Small intestine (tissue), 7 donors: ENCODE data around the gene ABI1. TPM values are rescaled to one million over a fixed set of nuclear protein-coding genes. Genes with fewer than 3 reads are reported as not detected.

ENCODE experiments used
- DNase-seq, 2 donors: peaks; one replicate each; pipeline versions ENCODE4 v3.0.0 to v3.0.0-alpha.2; 2013
- FAIRE-seq: peaks from 2 replicates; lab custom pipeline; 2012; peaks lifted over from hg19 to GRCh38; lab: Jason Lieb, UNC
- H3K27ac ChIP-seq, 3 donors: one replicate each; pipeline ENCODE4 v1.5.1; 2013; ENCODE audit warnings: low read length in 2 of 3, mild to moderate bottlenecking in 2 of 3, control low read depth in 1 of 3, inconsistent platforms in 1 of 3, low read depth in 1 of 3, moderate library complexity in 1 of 3
- H3K27me3 ChIP-seq, 3 donors: one replicate each; pipeline ENCODE4 v1.6.1; 2013; ENCODE audit warnings: low read length in 3 of 3, inconsistent platforms in 1 of 3; ENCODE audit not compliant: control insufficient read depth in 3 of 3, insufficient read depth in 3 of 3
- H3K36me3 ChIP-seq, 3 donors: one replicate each; pipeline ENCODE4 v1.6.1; 2013; ENCODE audit warnings: low read length in 3 of 3, inconsistent platforms in 1 of 3, low read depth in 1 of 3, mild to moderate bottlenecking in 1 of 3, moderate library complexity in 1 of 3; ENCODE audit not compliant: control insufficient read depth in 3 of 3, insufficient read depth in 2 of 3
- H3K4me1 ChIP-seq, 3 donors: one replicate each; pipeline ENCODE4 v1.6.1; 2013; ENCODE audit warnings: low read length in 2 of 3, inconsistent platforms in 1 of 3, low read depth in 1 of 3, mild to moderate bottlenecking in 1 of 3, moderate library complexity in 1 of 3; ENCODE audit not compliant: control insufficient read depth in 3 of 3, insufficient read depth in 2 of 3
- H3K4me3 ChIP-seq, 3 donors: one replicate each; pipeline ENCODE4 v1.5.1; 2013; ENCODE audit warnings: low read length in 3 of 3, control low read depth in 1 of 3, inconsistent platforms in 1 of 3, low read depth in 1 of 3, mild to moderate bottlenecking in 1 of 3, moderate library complexity in 1 of 3
- H3K9me3 ChIP-seq, 2 donors: one replicate each; pipeline ENCODE4 v1.6.1; 2013; ENCODE audit warnings: low read depth in 1 of 2, low read length in 1 of 2; ENCODE audit not compliant: control insufficient read depth in 2 of 2, insufficient read depth in 1 of 2
- WGBS, 3 donors: extraction: QIAGEN DNeasy Blood & Tissue Kit; methylation state at CpG; one replicate each; pipeline ENCODE4 v1.1.7; 2013; 5-methylcytosine and 5-hydroxymethylcytosine counted together
- polyA plus RNA-seq, 4 donors: library from polyadenylated mRNA; stranded (reverse) in 3 of 4; unstranded in 1 of 4; fragments of 200-250 nt in 3 of 4; fragments of 120-200 nt in 1 of 4; gene quantifications; one replicate each; pipeline versions ENCODE4 v1.2.1 to v1.2.3, GENCODE V29; 2013
- donor health status: healthy with polysubstance abuse.
- donor health status: control.
- donor health status: control.
- donor health status: Bipolar disorder and iron deficiency.
- donor health status: healthy.

Gene ABI1
- polyA plus RNA-seq, 4 donors = 25.5 to 53.0 (median 38.4) TPM

- WGBS, 3 donors = 14 to 19% (median 17%) methylated on average over 10 of the region's 10 CpGs
- Histone ChIP-seq H3K36me3 (no peaks in the 10 kb centered on the region), H3K9me3 (no peaks in the 10 kb centered on the region), H3K4me3 (no peak overlapping the region), H3K27ac (no peak overlapping the region), H3K4me1 (no peaks in the 10 kb centered on the region), H3K27me3 (no peaks in the 10 kb centered on the region)
- DNase-seq = peak; percentile 63 to 70
- FAIRE-seq = peak; percentile 89
Measured at GRCh38 chr10:26881600-26882331, 21.0 kb upstream of the ABI1 start.

- no peaks in the 10 kb centered on the region for H3K27me3 ChIP-seq
- DNase-seq (peak in 1 of 2 donors; percentile 74), FAIRE-seq (no peak)
- H3K4me1 ChIP-seq = no peaks in the 10 kb centered on the region
- H3K4me3 ChIP-seq = no peak overlapping the region
- no peaks in the 10 kb centered on the region for H3K9me3 ChIP-seq
- no peak overlapping the region for H3K27ac ChIP-seq
- no peaks in the 10 kb centered on the region for H3K36me3 ChIP-seq
- WGBS, 3 donors = 15 to 43% (median 23%) methylated on average over 5 of the region's 5 CpGs
Measured at GRCh38 chr10:26879744-26880143, 19.0 kb upstream of the ABI1 start.

- WGBS, 3 donors = 79 to 96% (median 83%) methylated on average over 1 of the region's 1 CpG
- H3K4me1 ChIP-seq = no peaks in the 10 kb centered on the region
- no peaks in the 10 kb centered on the region for H3K36me3 ChIP-seq
- H3K9me3 ChIP-seq = no peaks in the 10 kb centered on the region
- FAIRE-seq (no peak), DNase-seq (no peak)
- H3K4me3 ChIP-seq = no peak overlapping the region
- H3K27ac ChIP-seq = no peak overlapping the region
- H3K27me3 ChIP-seq = no peaks in the 10 kb centered on the region
Measured at GRCh38 chr10:26870766-26871165, 10.0 kb upstream of the ABI1 start.

- Histone ChIP-seq H3K27me3 (no peaks in the 10 kb centered on the region), H3K27ac (no peak overlapping the region), H3K4me1 (no peaks in the 10 kb centered on the region), H3K36me3 (no peaks in the 10 kb centered on the region), H3K4me3 (no peak overlapping the region), H3K9me3 (no peaks in the 10 kb centered on the region)
- 41 to 56% (median 46%) methylated on average over 8 of the region's 8 CpGs for WGBS, 3 donors
- DNase-seq = no peak
- FAIRE-seq = no peak
Measured at GRCh38 chr10:26869528-26869927, 8.8 kb upstream of the ABI1 start.

GRCh38 chr10:26863351-26864076 lies 2.8 kb upstream of the ABI1 start:
- Histone ChIP-seq H3K9me3 (no peaks in the 10 kb centered on the region), H3K27me3 (no peaks in the 10 kb centered on the region), H3K4me1 (peaks cover 0 to 3% (median 0%) of the 10 kb centered on the region in 3 donors), H3K27ac (no peak overlapping the region), H3K4me3 (no peak overlapping the region), H3K36me3 (no peaks in the 10 kb centered on the region)
- DNase-seq (no peak), FAIRE-seq (no peak)
- 71 to 74% (median 72%) methylated on average over 3 of the region's 3 CpGs for WGBS, 3 donors

- Histone ChIP-seq H3K9me3 (no peaks in the 10 kb centered on the region), H3K4me1 (peaks cover 2 to 5% (median 4%) of the 10 kb centered on the region in 3 donors), H3K4me3 (peak overlapping the region in 2 of 3 donors; percentile 10 to 20), H3K27me3 (no peaks in the 10 kb centered on the region), H3K36me3 (no peaks in the 10 kb centered on the region), H3K27ac (no peak overlapping the region)
- no peak for FAIRE-seq
- 30 to 35% (median 32%) methylated on average over 24 of the region's 24 CpGs for WGBS, 3 donors
- DNase-seq = no peak
Measured at GRCh38 chr10:26861205-26861998, 644 bp upstream of the ABI1 start.

- no peaks in the 10 kb centered on the region for H3K27me3 ChIP-seq
- DNase-seq (peak; percentile 52 to 78), FAIRE-seq (no peak)
- H3K9me3 ChIP-seq = no peaks in the 10 kb centered on the region
- WGBS, 3 donors = 1% methylated on average over 16 to 24 of the region's 24 CpGs
- H3K36me3 ChIP-seq = no peaks in the 10 kb centered on the region
- peaks cover 2 to 9% (median 4%) of the 10 kb centered on the region in 3 donors for H3K4me1 ChIP-seq
- peak overlapping the region; percentile 92 to 99 (median 98) for H3K27ac ChIP-seq
- H3K4me3 ChIP-seq = peak overlapping the region; percentile 82 to 95 (median 95)
Measured at GRCh38 chr10:26860102-26860442, 686 bp downstream of the ABI1 start.
